ENCODE measurements around the gene PRKG2.

The PRKG2 gene

DNA sequence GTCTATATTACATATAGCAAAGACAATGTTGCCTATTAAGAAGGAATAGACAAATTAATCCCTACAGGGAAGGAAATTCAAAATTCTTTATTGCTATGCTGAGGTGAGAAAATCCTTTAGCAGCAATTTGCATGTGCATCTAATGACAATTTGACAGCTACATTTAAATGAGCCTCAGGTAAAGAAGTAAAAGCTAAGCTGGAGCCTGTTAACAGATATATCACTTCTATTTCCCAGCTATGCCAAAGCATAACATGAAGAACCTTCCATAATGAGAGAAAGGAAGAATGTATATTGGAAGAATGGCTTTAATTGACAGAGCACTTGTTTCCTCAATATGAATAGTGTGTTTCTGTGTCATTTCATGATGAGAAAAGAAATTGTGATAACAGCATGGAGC is 112.9 kb downstream of the PRKG2 start:
- no peak for DNase-seq (ENCODE audit: low read depth in 2 of 2)

- DNase-seq (ENCODE audit: low read depth in 2 of 2): peak; percentile 22 to 23
Observed at GRCh38 chr4:81096566-81096965, 118.5 kb downstream of the PRKG2 start.

- DNase-seq (ENCODE audit: low read depth in 2 of 2): no peak
Observed at GRCh38 chr4:81095389-81095788, 119.6 kb downstream of the PRKG2 start.

GRCh38 chr4:81093720-81094401 is 121.2 kb downstream of the PRKG2 start:
- no peak for DNase-seq (ENCODE audit: low read depth in 2 of 2)

DNA sequence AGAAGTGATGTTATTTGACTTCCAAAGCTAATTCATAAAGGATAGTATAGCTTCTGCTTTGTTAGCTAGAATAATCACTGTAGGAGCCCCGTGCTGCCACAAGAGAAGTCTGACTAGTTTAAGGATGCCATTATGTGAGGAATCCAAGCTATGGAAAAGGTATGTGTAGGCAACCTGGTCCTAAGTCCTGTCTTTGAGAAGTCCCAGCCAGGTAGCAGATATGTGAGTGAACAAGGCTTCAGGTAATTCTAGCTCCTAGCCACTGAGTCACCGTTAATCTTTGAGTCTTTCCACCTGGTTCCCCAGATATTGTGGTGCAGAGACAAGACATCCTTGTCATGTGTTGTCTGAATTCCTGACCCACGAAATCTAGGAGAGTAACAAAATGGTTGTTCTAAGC is 129.0 kb downstream of the PRKG2 start:
- no peak for DNase-seq (ENCODE audit: low read depth in 2 of 2)

DNA sequence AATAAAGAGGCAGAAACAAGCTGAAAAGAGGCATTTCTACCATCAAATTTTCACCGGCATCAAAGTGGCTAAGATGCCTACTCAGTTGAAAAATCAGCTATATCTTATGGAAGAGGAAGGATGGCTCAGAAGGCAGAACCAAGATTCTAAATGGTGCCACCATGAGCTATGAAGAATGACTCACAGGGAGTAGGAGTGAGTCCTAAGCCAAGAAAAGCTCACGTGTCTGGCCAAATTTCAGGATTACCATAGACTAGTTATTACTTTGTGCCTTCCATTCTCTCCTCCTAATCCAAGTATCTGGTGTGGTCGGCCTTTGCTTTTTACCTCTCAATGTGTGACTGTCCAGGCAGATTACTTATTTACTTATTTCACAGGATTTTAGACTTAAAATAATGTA is 129.7 kb downstream of the PRKG2 start:
- no peak for DNase-seq (ENCODE audit: low read depth in 2 of 2)

- DNase-seq (ENCODE audit: low read depth in 2 of 2): no peak
Observed at GRCh38 chr4:81084634-81085033, 130.4 kb downstream of the PRKG2 start.

GRCh38 chr4:81084029-81084428 is 131.0 kb downstream of the PRKG2 start:
- DNase-seq (ENCODE audit: low read depth in 2 of 2): peak; percentile 21 to 25

DNA sequence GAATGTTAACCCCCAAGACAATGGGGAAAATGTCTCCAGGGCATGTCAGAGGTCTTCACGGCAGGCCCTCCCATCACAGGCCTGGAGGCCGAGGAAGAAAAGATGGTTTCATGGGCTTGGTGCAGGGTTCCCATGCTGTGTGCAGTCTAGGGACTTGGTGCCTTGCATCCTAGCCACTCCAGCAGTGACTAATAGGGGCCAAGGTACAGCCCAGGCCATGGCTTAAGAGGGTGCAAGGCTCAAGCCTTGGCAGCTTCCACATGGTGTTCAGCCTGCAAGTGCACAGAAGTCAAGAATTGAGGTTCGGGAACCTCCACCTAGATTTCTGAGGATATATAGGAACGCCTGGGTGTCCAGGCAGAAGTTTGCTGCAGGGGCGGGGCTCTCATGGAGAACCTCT is 133.9 kb downstream of the PRKG2 start:
- no peak for DNase-seq (ENCODE audit: low read depth in 2 of 2)

- DNase-seq (ENCODE audit: low read depth in 2 of 2): no peak
Observed at GRCh38 chr4:81071013-81071412, 144.0 kb downstream of the PRKG2 start.

DNA sequence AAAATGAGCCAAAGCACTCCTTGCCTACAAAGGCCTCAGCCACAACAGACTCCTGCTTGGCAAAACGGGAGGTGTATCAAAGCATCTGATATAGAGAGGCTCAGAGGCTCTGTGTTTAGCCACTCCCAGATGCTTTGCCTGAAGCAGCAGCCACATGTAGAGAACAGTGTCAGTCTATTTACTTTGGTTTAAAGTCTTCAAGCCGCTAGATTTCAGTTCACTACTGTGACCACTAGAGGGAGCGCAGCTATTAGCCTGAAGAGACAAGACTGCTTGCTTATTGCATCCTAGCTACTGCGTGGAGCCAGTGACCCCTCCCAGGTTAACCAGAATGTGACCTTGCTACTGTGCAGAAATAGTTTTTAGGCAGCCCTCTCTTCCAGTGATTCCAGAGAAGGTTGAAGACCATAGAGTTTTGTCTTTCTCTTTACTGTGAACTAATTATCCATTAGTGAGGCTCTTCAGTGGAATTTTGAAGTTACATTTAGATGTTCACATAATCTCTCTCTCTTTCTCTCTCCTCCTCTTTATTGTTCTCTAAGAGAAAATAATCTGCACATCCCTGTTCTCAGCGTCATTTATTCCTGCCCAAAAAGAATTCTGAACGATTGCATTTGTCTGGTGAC is 145.2 kb downstream of the PRKG2 start:
- peak; percentile 77 to 78 for DNase-seq (ENCODE audit: low read depth in 2 of 2)

DNA sequence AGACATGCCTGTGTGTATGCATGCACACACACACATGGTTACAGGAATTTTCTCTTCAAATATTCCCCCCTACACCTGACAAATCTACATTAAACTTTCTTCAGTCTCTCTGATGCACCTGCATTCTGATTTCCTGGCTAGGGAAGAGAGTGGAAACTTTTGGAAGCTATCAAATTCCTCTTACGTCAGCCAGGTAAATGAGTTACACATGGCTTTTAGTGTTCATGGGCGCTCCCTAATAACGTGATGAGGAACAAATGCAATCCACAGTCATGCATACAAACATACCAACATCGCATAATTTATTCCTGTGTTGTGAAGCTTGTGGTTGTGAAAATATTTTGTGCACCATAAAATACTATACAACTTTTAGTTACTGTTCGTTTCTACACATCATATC is 149.6 kb downstream of the PRKG2 start:
- DNase-seq (ENCODE audit: low read depth in 2 of 2): no peak

DNA sequence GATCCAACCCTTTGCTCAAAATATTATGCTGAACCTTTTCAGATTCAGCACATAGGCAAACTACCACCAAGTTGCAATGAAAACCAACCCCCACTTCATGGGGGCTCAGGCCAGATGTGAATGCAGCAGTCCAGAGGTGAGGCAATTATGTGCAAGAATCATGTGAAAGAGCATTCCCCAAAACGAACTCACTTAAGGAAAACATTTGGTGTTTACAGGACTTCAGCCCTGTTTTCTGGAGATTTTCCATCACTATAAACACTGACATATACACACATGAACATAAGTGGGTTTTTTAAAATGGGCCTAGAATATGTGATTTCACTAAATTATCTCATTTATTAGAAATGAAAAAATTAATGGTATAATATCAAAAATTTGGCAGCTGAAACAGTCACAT is 153.0 kb downstream of the PRKG2 start:
- DNase-seq (ENCODE audit: low read depth in 2 of 2): no peak

- no peak for DNase-seq (ENCODE audit: low read depth in 2 of 2)
Observed at GRCh38 chr4:81061344-81061730, 153.7 kb downstream of the PRKG2 start.

DNA sequence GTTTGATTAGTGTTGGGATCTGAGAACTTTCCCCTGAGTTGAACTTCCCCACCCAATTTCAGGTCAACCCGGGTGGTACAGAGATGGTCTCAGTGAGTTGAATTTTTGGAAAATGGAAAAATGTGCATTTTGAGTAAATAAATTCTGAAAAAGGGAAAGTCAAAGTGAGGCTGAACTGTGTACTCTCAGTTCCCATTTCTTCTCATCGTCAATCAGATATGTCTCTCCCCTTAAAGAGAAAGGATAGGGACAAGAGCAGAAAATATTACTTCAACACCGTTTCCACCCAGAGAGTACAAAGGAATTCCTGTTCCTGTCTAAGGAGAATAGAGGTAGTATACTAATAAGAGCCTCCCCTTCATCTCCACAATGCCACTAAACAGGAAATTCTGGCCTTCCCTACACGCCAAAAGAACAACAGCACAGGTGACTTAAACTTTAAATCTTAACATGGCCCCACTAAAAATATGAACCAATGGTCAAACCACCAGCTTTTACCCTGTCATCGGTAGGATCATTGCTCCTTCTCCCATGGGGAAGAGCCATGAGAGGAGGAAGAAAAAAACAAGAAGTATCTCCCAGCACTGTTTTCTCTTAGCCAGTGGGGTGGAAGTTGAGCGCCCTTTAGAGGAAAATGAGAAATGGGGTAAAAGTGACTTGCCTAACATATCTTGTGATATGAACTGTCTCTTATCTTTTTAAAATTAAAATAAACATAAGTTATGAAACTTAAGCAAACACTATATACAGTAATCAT is 154.3 kb downstream of the PRKG2 start:
- DNase-seq (ENCODE audit: low read depth in 2 of 2): no peak

DNA sequence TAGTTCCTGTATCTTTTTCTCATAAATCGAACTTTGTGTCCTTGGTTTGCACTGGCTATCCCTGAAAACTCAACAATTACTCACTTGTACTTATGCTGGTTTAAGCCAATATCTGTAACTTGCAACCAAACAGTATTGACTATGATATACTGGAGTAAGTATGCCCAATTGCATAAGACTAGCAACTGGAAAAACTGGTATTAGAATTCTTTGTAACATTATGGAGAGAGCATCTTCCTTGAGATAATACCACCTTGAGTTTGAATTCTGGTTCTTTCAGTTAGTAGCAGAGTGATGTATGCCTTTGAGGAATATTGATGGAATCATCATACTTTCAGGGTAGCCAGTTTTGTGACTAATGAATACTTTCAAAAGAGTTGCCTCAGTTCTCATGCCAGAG is 156.4 kb downstream of the PRKG2 start:
- no peak for DNase-seq (ENCODE audit: low read depth in 2 of 2)

GRCh38 chr4:81052119-81053068 is 162.6 kb downstream of the PRKG2 start:
- peak; percentile 68 to 78 for DNase-seq (ENCODE audit: low read depth in 2 of 2)

GRCh38 chr4:81049907-81050306 is 165.1 kb downstream of the PRKG2 start:
- no peak for DNase-seq (ENCODE audit: low read depth in 2 of 2)

DNA sequence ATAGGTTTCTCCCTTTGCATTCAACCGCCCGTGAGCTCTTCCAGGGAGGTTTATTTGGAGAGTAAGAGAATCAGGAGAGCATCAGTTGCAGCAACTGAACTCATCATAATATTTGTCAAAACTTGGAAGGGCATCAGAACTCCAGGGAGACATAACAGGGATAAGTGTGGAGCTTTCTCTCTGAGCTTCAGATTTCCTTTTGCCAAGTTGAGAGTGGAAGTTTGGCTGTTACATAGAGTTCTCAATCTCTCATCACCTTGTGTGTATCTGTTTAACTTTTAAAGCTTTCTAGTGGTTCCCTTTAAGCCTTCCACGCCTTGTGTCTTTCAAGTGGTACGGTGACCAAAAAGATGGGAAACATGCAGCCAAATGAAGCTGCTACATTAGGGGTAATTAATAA is 165.7 kb downstream of the PRKG2 start:
- DNase-seq (ENCODE audit: low read depth in 2 of 2): no peak

GRCh38 chr4:81042578-81043365 is 172.2 kb downstream of the PRKG2 start:
- DNase-seq (ENCODE audit: low read depth in 2 of 2): no peak

- peak; percentile 19 to 24 for DNase-seq (ENCODE audit: low read depth in 2 of 2)
Observed at GRCh38 chr4:81040012-81040659, 174.9 kb downstream of the PRKG2 start.
